ENCODE results near the gene E2F4.

E2F4 gene

GRCh38 chr16:67174706-67175231 lies 17.2 kb upstream of the E2F4 start:
- no peak for DNase-seq

- no peak for DNase-seq
Observed at GRCh38 chr16:67176662-67177061, 15.3 kb upstream of the E2F4 start.

DNA sequence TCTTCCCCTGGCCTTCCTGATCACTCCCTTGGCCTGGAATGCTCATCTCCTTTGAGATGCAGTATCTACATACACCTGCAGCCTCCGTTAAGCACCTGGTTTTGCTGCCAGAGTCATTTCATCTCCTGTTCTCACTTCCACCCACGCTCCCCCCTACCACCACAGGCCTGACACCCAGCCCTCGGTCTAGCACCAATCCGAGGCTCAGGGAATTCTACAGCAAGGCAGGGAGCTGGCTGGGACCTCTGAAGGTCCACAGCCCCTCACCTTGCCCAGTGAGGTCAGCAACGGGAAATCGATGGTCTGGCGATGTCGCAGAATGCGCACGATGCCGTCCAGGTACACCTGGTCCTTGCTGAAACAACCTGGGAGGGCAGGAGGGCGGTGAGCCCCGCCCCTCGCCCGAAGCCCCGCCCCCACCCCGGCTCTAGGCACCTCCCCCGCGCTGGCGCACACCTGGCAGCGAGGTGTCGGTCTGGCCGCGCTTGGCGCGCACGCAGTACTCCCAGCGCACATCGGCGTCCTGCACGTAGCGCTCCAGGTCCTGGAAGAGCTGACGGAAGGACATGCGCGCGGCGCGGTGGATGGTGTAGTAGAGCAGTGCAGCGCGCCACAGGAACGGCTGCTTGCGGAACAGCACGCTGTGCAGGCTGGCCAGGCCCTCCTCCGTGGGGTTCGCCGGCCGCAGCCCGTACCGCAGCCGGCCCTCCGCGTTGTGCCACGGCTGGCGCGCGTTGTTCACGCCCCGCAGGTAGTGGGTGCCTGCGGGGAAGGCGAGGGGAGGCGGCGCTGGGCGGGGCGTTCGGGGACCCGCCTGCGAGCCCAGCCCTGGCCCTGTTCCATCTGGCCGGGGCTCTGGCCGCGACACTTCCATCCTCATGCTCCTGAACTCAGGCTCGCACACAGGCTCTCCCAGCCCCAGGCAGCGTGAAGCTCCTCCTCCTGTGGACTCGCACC lies 13.9 kb upstream of the E2F4 start:
- peak; percentile 76 for DNase-seq

DNA sequence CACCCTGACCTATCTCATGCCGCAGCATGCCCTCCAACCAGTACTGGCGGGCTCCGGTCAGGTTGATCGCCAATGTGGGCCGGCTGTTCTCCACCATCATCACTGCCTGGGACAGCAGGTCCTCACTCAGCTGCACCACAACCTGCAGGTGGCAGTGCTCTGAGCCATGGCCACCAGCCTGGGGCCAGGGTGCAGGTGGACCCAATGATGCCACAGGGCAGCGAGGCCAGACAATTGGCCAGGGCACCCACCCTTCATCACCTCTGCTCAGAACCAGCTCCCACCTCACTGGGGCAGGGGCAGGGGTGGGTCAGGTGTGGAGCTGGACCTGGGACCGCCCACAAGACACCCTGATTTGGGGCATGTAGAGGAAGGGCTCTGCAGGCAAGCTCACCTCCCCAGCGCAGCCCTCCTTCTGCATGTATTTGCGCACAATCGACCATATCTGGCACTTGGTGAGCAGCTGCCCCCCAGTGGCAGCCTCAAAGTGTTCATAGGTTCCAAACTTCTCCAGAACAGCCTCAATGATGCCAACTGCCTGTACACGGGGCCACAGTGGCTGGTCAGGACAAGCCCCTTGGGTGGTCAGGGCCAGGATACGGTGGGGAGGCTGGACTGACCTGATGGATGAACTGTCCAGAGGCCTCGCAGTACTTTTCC lies 12.4 kb upstream of the E2F4 start:
- DNase-seq = no peak

DNA sequence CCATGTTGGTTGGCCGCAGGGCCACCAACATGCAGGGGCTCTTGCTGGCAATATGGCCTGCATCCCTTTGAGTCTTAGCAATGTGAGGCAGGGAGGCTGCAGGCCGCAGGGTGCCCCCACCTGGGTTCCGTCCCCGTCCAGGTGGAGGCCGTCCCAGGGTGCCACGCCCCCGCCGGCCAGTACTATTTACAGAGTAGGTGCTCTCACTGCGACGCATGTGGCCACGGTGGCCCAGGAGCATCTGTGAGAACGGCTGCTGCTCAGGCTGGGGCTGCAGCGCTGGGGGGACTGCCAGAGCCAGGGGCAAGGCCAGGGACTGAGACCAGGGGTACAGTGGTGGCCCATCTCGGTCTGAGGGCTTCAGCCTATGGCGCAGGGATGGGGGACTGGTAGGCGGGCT lies 11.8 kb upstream of the E2F4 start:
- no peak for DNase-seq

- DNase-seq = no peak
Observed at GRCh38 chr16:67181346-67181745, 10.6 kb upstream of the E2F4 start.

GRCh38 chr16:67182288-67182687 lies 9.7 kb upstream of the E2F4 start:
- no peak for DNase-seq

GRCh38 chr16:67183284-67183626 lies 8.7 kb upstream of the E2F4 start:
- no peak for DNase-seq

DNA sequence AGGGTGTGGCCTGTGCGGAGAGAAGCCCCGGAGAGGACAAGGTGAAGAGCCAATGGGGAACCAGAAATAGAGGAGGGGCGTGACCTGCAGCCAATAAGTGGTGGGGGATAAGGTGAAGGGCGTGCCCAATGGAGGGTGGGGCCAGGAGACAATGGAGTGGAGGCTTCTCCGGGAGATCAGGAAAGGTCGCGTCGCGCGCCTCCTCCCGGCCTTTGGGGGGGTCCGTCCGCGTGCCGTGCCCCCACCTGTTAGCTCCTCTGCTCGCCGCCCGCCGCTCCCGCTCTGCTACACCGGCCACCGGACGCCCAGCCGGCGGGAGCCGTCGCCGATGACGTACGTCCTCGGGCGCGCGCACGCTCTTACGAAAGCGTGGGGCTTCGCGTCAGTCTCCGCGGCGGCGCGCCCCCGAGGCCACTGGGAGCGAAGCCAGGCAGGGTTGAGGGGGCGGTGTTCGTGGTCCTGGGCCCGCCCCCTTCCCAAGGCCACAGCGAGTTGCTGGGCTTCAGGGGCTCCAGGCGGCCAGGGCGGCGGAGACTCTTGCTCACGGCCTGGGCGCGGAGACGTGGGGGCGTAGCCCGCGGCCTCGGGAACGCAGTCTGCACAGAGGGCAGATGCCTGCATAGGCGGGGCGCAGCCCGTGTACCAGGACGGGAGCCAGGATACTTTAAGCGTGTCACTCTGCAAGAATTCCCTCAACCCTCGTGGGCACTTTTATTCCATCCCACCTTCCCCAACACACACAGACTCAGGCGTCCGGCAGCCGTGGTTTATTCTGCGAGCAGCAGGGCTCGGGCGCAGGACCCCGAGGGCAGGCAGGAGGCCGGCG lies 8.1 kb upstream of the E2F4 start, which contains the start of gene MATCAP1:
TSS of gene MATCAP1 (minus strand) at position 337 of the 826 bp plus-strand sequence. CDS start 3,353 bp downstream, outside the sequence.
- peak; percentile 93 for DNase-seq

GRCh38 chr16:67184453-67184994 lies 7.4 kb upstream of the E2F4 start:
- no peak for DNase-seq

DNA sequence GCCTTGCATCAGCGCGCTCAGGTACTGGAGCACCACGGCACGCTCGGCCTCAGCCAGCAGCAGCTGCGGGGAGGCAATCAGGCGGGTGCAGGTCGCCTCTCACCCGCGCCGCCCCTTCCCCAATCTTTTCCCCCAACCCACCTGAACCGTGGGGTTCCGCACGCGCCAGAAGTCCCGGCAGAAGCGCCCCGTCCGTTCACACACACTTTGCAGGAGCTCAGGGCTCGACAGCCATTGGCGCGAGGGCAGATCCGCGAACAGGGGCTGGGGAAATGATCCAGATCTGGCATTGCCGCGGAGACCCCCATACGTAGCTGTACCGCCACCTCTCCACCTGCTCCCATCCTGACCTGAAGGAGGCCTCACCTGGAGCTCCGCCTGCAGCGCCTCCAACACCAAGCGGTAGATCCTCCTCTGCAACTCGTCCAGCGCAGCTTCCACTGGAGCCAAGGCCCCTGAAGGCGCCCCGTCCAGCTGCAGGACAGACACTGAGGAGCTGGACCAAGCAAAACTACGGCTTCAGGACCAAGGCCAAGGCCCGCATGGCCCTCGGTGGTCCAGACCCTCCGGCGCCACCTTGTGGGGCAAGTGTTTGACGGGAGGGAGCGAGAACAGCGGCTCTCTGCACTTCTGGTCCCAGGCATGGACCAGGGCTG lies 6.8 kb upstream of the E2F4 start:
- peak; percentile 17 for DNase-seq

- no peak for DNase-seq
Observed at GRCh38 chr16:67185651-67186134, 6.3 kb upstream of the E2F4 start.

- DNase-seq = no peak
Observed at GRCh38 chr16:67186550-67186950, 5.4 kb upstream of the E2F4 start.

DNA sequence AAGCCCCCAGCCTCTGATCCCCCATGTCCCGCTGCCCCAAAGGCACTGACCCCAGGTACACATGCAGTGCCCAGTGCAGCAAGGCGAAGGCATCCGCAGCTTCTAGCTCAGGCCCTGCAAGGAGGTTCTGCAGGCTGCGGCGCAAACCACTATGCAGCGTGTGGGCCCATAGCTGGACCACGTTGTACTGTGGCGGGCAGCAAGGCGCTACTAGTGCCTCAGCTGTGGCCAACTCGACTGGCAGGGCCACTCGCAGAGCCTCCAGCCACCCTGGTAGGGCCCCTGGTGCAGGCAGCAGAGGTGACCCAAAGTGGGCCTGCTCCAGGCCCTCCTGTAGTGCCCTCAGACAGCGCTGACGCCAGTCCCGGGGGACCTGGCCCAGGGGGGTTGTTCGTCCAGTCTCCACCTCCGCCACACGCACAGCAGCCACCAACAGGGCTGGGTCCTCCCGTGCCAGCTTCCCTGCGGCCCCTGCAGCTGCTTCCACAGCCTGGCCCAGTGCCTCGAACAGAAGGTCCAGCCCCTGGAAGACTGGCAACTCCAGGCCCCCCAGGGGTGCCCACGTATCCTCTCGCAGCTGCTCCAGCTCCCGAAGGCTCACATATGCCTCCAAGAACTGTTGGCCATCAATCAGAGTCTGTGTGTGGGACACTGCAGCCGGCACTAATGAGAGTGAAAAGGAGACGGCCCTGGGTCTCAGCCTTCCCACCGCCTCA lies 4.6 kb upstream of the E2F4 start:
- DNase-seq = no peak

GRCh38 chr16:67188323-67188722 lies 3.6 kb upstream of the E2F4 start:
- DNase-seq = no peak

- DNase-seq = no peak
Observed at GRCh38 chr16:67188798-67189197, 3.2 kb upstream of the E2F4 start.

- DNase-seq = no peak
Observed at GRCh38 chr16:67190041-67190440, 1.9 kb upstream of the E2F4 start, which contains the start of gene EXOC3L1. EXOC3L1 (minus strand) TSS chr16:67190136; CDS start chr16:67189676, 460 bp downstream.

DNA sequence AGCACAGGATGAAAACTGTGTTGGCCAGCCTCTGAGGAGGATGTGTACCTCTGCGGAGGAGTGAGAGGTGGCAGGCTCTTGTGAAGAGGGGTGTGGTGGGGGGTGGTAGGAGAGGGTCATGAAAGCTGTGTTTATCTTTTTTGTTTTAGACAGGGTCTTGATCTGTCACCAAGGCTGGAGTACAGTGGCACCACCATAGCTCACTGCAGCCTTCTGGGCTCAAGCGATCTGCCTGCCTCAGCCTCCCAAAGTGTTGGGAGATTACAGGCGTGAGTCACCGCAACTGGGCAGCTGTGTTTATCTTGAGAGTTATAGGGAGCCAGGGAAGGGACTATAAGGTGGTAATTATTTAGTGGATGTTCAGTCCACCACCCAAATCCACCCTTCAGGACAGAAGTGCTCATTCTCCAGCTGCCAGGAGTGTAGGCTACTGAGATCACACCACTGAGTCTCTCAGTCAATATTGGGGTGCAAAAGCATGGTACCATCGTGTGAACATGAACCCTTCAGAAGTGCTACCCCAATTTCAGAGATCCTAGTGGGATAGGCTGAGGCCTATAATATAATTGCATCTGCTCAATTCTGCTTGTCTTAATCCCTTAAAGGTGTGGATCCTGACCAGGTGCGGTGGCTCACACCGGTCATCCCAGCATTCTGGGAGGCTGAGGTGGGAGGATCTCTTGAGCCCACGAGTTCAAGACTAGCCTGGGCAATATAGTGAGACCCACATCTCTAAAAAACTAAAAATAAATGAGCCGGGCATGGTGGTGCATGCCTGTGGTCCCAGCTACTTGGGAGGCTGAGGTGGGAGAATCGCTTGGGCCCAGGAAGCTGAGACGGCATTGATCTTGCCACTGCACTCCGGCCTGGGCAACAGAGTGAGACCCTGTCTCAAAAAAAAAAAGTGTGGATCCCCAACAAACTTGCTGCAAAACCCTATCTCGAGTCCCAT lies 1.2 kb upstream of the E2F4 start:
- no peak for DNase-seq

- no peak for DNase-seq
Observed at GRCh38 chr16:67191411-67191994, 452 bp upstream of the E2F4 start.
